K562 (cell line): ENCODE data around the gene QKI. TPM values are rescaled to one million over a fixed set of nuclear protein-coding genes. Genes with fewer than 3 reads are reported as not detected.
A peak's percentile ranks its signal among the peaks of the same experiment; 100 is the strongest.

Experiments used
- ATAC-seq: fragments of 200-7000 bp; cut with Tn5 transposase; 3 replicates; pipeline ENCODE4 v1.9.1; 2020; ENCODE audit warnings: moderate library complexity
- BruUV-seq: library from RNA; stranded (reverse); fragments of 400-500 nt; replicated peaks from 2 replicates; lab custom pipeline; 2021; lab: Mats Ljungman, UMichigan
- CTCF ChIA-PET: fragments of 300-600 bp; formaldehyde crosslinking; extraction: SDS; loops from one replicate; lab custom pipeline; 2021; ENCODE audit warnings: low intra/inter-chr PET ratio; lab: Yijun Ruan, JAX
- POLR2A ChIA-PET: fragments of 300-600, 350-650 bp; sonication (Branson Sonifier 250); formaldehyde crosslinking; extraction: SDS; loops from one replicate; lab custom pipeline; 2021; ENCODE audit warnings: antibody characterized with exemption, inconsistent platforms; lab: Yijun Ruan, JAX
- DNase-seq, 4 experiments: peaks; one replicate each; pipeline versions ENCODE4 v3.0.0 to v3.0.0-alpha.2; 2011 to 2018; ENCODE audit warnings: low spot score in 3 of 4, mixed read lengths in 3 of 4; ENCODE audit errors: extremely low read depth in 1 of 4
- FAIRE-seq: peaks from 2 replicates; lab custom pipeline; 2011; peaks lifted over from hg19 to GRCh38; lab: Jason Lieb, UNC
- H2AFZ ChIP-seq: 2 replicates; pipeline ENCODE4 v1.6.0; 2011; ENCODE audit warnings: low read depth, low read length, control low read depth, inconsistent platforms
- H3K27ac ChIP-seq: fragments of 200-600 bp; 3 replicates; pipeline ENCODE4 v1.8.0; 2011; ENCODE audit warnings: low read depth, mild to moderate bottlenecking, control low read depth, inconsistent platforms, low read length, moderate library complexity, mixed read lengths; ENCODE audit errors: extremely low read depth
- H3K27me3 ChIP-seq, 2 experiments: fragments of 300-600 bp in 1 of 2; 2 replicates in 1 of 2; 3 replicates in 1 of 2; pipeline versions ENCODE4 v1.6.0 to v1.8.0; 2011; ENCODE audit warnings: inconsistent platforms in 2 of 2, low read length in 2 of 2, mild to moderate bottlenecking in 1 of 2, mixed read lengths in 1 of 2, moderate library complexity in 1 of 2; ENCODE audit not compliant: control insufficient read depth in 2 of 2, insufficient read depth in 2 of 2
- H3K36me3 ChIP-seq: fragments of 300-600 bp; 3 replicates; pipeline ENCODE4 v1.8.0; 2011; ENCODE audit warnings: mild to moderate bottlenecking, low read length, inconsistent platforms; ENCODE audit not compliant: control insufficient read depth, insufficient read depth
- H3K4me1 ChIP-seq, 2 experiments: fragments of 200-600 bp in 1 of 2; replicated peaks in 1 of 2; 2 replicates in 1 of 2; 3 replicates in 1 of 2; pipeline versions ENCODE4 v1.5.1 to v1.8.0; 2011; ENCODE audit warnings: inconsistent platforms in 2 of 2, low read length in 2 of 2, mild to moderate bottlenecking in 1 of 2, mixed read lengths in 1 of 2, moderate library complexity in 1 of 2; ENCODE audit not compliant: control insufficient read depth in 2 of 2, insufficient read depth in 2 of 2
- H3K4me2 ChIP-seq: 2 replicates; pipeline ENCODE4 v1.6.1; 2011; ENCODE audit warnings: low read length, control low read depth, inconsistent platforms, mixed read lengths; ENCODE audit not compliant: insufficient read depth
- H3K4me3 ChIP-seq: fragments of 200-600 bp; sonication (generic), shearing (Covaris generic); 2 replicates; pipeline ENCODE4 v1.5.1; 2016; ENCODE audit warnings: control low read depth, inconsistent platforms
- H3K79me2 ChIP-seq: fragments of 200-600 bp; 3 replicates; pipeline ENCODE4 v1.8.0; 2011; ENCODE audit warnings: low read length, inconsistent platforms; ENCODE audit not compliant: control insufficient read depth, insufficient read depth
- H3K9ac ChIP-seq, 2 experiments: 2 replicates each; pipeline versions ENCODE4 v1.6.0 to v1.6.1; 2011; ENCODE audit warnings: low read depth in 2 of 2, low read length in 2 of 2, control low read depth in 1 of 2, inconsistent platforms in 1 of 2, mild to moderate bottlenecking in 1 of 2, mixed read lengths in 1 of 2; ENCODE audit not compliant: insufficient read depth in 1 of 2
- H3K9me1 ChIP-seq: one replicate; pipeline ENCODE4 v1.6.0; 2011; ENCODE audit warnings: inconsistent platforms, mild to moderate bottlenecking, low read length, moderate library complexity; ENCODE audit not compliant: control insufficient read depth, insufficient read depth
- H3K9me3 ChIP-seq: replicated peaks from 2 replicates; pipeline ENCODE4 v1.5.1; 2011; ENCODE audit warnings: low read depth, low read length, inconsistent platforms; ENCODE audit not compliant: control insufficient read depth, insufficient read depth
- H4K20me1 ChIP-seq: replicated peaks from 2 replicates; pipeline ENCODE4 v1.6.1; 2011; ENCODE audit warnings: low read length, inconsistent platforms, mixed read lengths; ENCODE audit not compliant: control insufficient read depth, insufficient read depth
- ARNT ChIP-seq, 2 experiments: fragments of 450-650 bp; IDR thresholded peaks; 2 replicates each; pipeline ENCODE4 v1.6.1; 2016; ENCODE audit warnings: mild to moderate bottlenecking in 1 of 2
- ETS2 ChIP-seq: IDR thresholded peaks from 2 replicates; pipeline ENCODE4 v1.6.1; 2016; ENCODE audit warnings: borderline replicate concordance, missing genetic modification characterization, mild to moderate bottlenecking, moderate library complexity, missing compliant biosample characterization; ENCODE audit not compliant: poor library complexity, severe bottlenecking
- FUS ChIP-seq: fragments of 200-400 bp; formaldehyde crosslinking; optimal IDR thresholded peaks from 2 replicates; pipeline ENCODE3; 2017; ENCODE audit warnings: low read depth, low read length
- HDAC2 ChIP-seq: fragments of 450-650 bp; IDR thresholded peaks from 2 replicates; pipeline ENCODE4 v1.6.1; 2016; ENCODE audit warnings: mild to moderate bottlenecking
- HDGF ChIP-seq: fragments of 450-650 bp; IDR thresholded peaks from 2 replicates; pipeline ENCODE4 v1.6.1; 2016
- NCOA4 ChIP-seq: fragments of 450-650 bp; IDR thresholded peaks from 2 replicates; pipeline ENCODE4 v1.6.1; 2018; ENCODE audit warnings: mild to moderate bottlenecking; ENCODE audit not compliant: partially characterized antibody
- NR1H2 ChIP-seq: sonication (generic); formaldehyde crosslinking; IDR thresholded peaks from 2 replicates; pipeline ENCODE4 v1.4.0; 2020; ENCODE audit warnings: mild to moderate bottlenecking, missing genetic modification reagents
- PHB2 ChIP-seq: fragments of 450-650 bp; IDR thresholded peaks from 2 replicates; pipeline ENCODE4 v1.6.1; 2017; ENCODE audit warnings: low read depth
- RBM25 ChIP-seq: fragments of 200-400 bp; formaldehyde crosslinking; IDR thresholded peaks from 2 replicates; pipeline ENCODE4 v1.6.1; 2018; ENCODE audit warnings: low read length, low read depth, moderate library complexity; ENCODE audit not compliant: severe bottlenecking
- SRSF1 ChIP-seq: fragments of 200-400 bp; formaldehyde crosslinking; IDR thresholded peaks from 2 replicates; pipeline ENCODE4 v1.6.1; 2017; ENCODE audit warnings: mild to moderate bottlenecking, low read depth, low read length, moderate library complexity
- TAF9B ChIP-seq: fragments of 450-650 bp; IDR thresholded peaks from 2 replicates; pipeline ENCODE4 v1.6.1; 2018; ENCODE audit warnings: mild to moderate bottlenecking; ENCODE audit not compliant: partially characterized antibody
- THRAP3 ChIP-seq: fragments of 450-650 bp; IDR thresholded peaks from 2 replicates; pipeline ENCODE4 v1.6.1; 2016; ENCODE audit warnings: mild to moderate bottlenecking, inconsistent platforms, borderline replicate concordance
- ZNF263 ChIP-seq: sonication (generic); formaldehyde crosslinking; IDR thresholded peaks from 2 replicates; pipeline ENCODE4 v1.8.0; 2022; ENCODE audit warnings: mild to moderate bottlenecking, missing genetic modification reagents, borderline replicate concordance
- ZNF76 ChIP-seq: fragments of 250-450 bp; sonication (Bioruptor Pico); IDR thresholded peaks from 2 replicates; pipeline ENCODE4 v1.4.0; 2020; ENCODE audit warnings: mild to moderate bottlenecking, moderate library complexity, borderline replicate concordance
- ZNF77 ChIP-seq: fragments of 250-450 bp; sonication (Bioruptor Pico); IDR thresholded peaks from 2 replicates; pipeline ENCODE4 v1.5.0; 2020
- ZNF785 ChIP-seq: fragments of 250-450 bp; sonication (Bioruptor Pico); IDR thresholded peaks from 2 replicates; pipeline ENCODE4 v1.4.0; 2020; ENCODE audit warnings: mild to moderate bottlenecking
- WGBS: fragments of 100-300 bp; shearing (Covaris generic); methylation state at CpG from one replicate; pipeline ENCODE4 v1.1.6; 2016; ENCODE audit warnings: low coverage, mixed read lengths; ENCODE audit not compliant: insufficient coverage; ENCODE audit errors: missing lambda C conversion rate; 5-methylcytosine and 5-hydroxymethylcytosine counted together
- in situ Hi-C: fragments of 300-500 bp; cut with MboI; formaldehyde crosslinking; loops from 4 replicates; pipeline ENCODE4 v1.15.0; 2018; ENCODE audit warnings: inconsistent platforms, mixed read lengths
- intact Hi-C: fragments of 100-400 bp; cut with micrococcal nuclease; formaldehyde crosslinking; loops from 2 replicates; pipeline ENCODE4 v1.14.2; 2022
- polyA plus RNA-seq, 8 experiments: library from polyadenylated mRNA; depleted of rRNA in 4 of 8; stranded (reverse) in 5 of 8; unstranded in 3 of 8; fragments of >200 nt; fragmentation: Nextera tagmentation in 2 of 8; fragmentation: Illumina TruSeq in 1 of 8; extraction: Ambion mirVana in 2 of 8; extraction: Trizol in 1 of 8; gene quantifications; 2 replicates each; pipeline versions ENCODE4 v1.2.1 to v1.2.3, GENCODE V29; 2011 to 2014; ENCODE audit warnings: inconsistent platforms in 1 of 8, missing spikeins in 1 of 8
- total RNA-seq, 7 experiments: library from RNA; depleted of rRNA in 6 of 7; stranded (reverse); fragments of >200 nt in 6 of 7; fragmentation: Illumina TruSeq in 2 of 7; extraction: Trizol in 2 of 7; gene quantifications; 2 replicates each; pipeline versions ENCODE4 v1.2.1 to v1.2.3, GENCODE V29; 2011 to 2021; ENCODE audit warnings: low replicate concordance in 1 of 7
- TF ChIP-seq, protein P1 (sequence below): sonication (generic); formaldehyde crosslinking; IDR thresholded peaks from 2 replicates; pipeline ENCODE4 v1.8.0; 2022; ENCODE audit warnings: mild to moderate bottlenecking, missing genetic modification reagents, borderline replicate concordance

QKI gene
- total and polyA plus RNA-seq, 9 of the 15 experiments (the other 6 are each of a cell fraction or from before 2014, with no cell fraction given), result 20.4 to 215 (median 123) TPM

GRCh38 chr6:163548624-163549023 is 134.1 kb downstream of the QKI start:
- Histone ChIP-seq H3K4me1 (no peaks in the 10 kb centered on the region), H3K27me3 (no peaks in the 10 kb centered on the region), H3K9me1 (no peaks in the 10 kb centered on the region), H3K36me3 (peaks cover 26% of the 10 kb centered on the region; the same call in 2 of the 3 replicates), H3K27ac (no peak overlapping the region), H3K9me3 (no peaks in the 10 kb centered on the region), H3K9ac (no peak overlapping the region), H2AFZ (no peak overlapping the region), H3K4me3 (no peak overlapping the region)
- intact Hi-C loops, result no loop called here
- no peak for ATAC-seq
- DNase-seq, result no peak
- POLR2A ChIA-PET, result no interaction called here
- no TSS peak for BruUV-seq
- in situ Hi-C loops, result no loop called here
- no peak for FAIRE-seq
- CTCF ChIA-PET, result no interaction called here
- TF ChIP-seq ZNF77 (CRISPR knock-in tag), result no peak
- no peak for TF ChIP-seq ETS2 (tag)
- no peak for TF ChIP-seq THRAP3
- no peak for TF ChIP-seq NR1H2 (CRISPR knock-in tag)
- TF ChIP-seq HDGF, result no peak
- TF ChIP-seq, all 486 proteins: peak for 0
- H3K4me2 ChIP-seq, result no peak overlapping the region
- WGBS, result 91% methylated on average over 3 of the region's 3 CpGs
- H4K20me1 ChIP-seq, result no peaks in the 10 kb centered on the region
- H3K79me2 ChIP-seq, result peaks cover 65% of the 10 kb centered on the region

- Histone ChIP-seq H3K9me3 (no peaks in the 10 kb centered on the region), H3K9me1 (no peaks in the 10 kb centered on the region), H3K4me2 (no peak overlapping the region), H3K27me3 (no peaks in the 10 kb centered on the region), H3K79me2 (peaks cover 69% of the 10 kb centered on the region), H4K20me1 (no peaks in the 10 kb centered on the region), H3K4me1 (no peaks in the 10 kb centered on the region), H3K36me3 (peaks cover 37% of the 10 kb centered on the region), H3K4me3 (no peak overlapping the region), H3K9ac (no peak overlapping the region), H2AFZ (no peak overlapping the region), H3K27ac (no peak overlapping the region)
- intact Hi-C loops, result loop anchor here (1.0 to 5.0 kb wide), 2 partner anchors 137 to 372 kb away; no protein-coding TSS in a partner anchor
- ChIA-PET POLR2A (interaction anchor here (1.3 to 1.7 kb wide), 2 partner anchors 11 to 16 kb away, joined by 5 to 7 read pairs; no protein-coding TSS in a partner anchor), CTCF (no interaction called here)
- DNase-seq (no peak), FAIRE-seq (no peak), ATAC-seq (peak; percentile 38)
- in situ Hi-C loops, result loop anchor here (5.0 kb wide), 1 partner anchor 382 kb away; no protein-coding TSS in a partner anchor
- 62% methylated on average over 4 of the region's 4 CpGs for WGBS
- no TSS peak for BruUV-seq
- no peak for TF ChIP-seq PHB2
- TF ChIP-seq, protein P1, sequence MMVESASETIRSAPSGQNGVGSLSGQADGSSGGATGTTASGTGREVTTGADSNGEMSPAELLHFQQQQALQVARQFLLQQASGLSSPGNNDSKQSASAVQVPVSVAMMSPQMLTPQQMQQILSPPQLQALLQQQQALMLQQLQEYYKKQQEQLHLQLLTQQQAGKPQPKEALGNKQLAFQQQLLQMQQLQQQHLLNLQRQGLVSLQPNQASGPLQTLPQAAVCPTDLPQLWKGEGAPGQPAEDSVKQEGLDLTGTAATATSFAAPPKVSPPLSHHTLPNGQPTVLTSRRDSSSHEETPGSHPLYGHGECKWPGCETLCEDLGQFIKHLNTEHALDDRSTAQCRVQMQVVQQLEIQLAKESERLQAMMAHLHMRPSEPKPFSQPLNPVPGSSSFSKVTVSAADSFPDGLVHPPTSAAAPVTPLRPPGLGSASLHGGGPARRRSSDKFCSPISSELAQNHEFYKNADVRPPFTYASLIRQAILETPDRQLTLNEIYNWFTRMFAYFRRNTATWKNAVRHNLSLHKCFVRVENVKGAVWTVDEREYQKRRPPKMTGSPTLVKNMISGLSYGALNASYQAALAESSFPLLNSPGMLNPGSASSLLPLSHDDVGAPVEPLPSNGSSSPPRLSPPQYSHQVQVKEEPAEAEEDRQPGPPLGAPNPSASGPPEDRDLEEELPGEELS (CRISPR knock-in tag), result no peak
- TF ChIP-seq ZNF785, result no peak
- TF ChIP-seq SRSF1, result no peak
- TF ChIP-seq FUS, result no peak
- TF ChIP-seq HDAC2, result no peak
- TF ChIP-seq ZNF263 (CRISPR knock-in tag), result no peak
- TF ChIP-seq RBM25, result no peak
- TF ChIP-seq ZNF76 (CRISPR knock-in tag), result no peak
- no peak for TF ChIP-seq TAF9B
- no peak for TF ChIP-seq ARNT (IDR thresholded peaks at IDR 0.05)
- TF ChIP-seq NCOA4, result no peak
Observed at GRCh38 chr6:163554032-163554431, 139.5 kb downstream of the QKI start.
